ENCODE data around the gene HPGD. TPM values are rescaled to one million over a fixed set of nuclear protein-coding genes. Genes with fewer than 3 reads are reported as not detected.

The HPGD gene
- total and polyA plus RNA-seq, 5 experiments from 2014 or later: 6.8 to 16.1 (median 10.6) TPM

GRCh38 chr4:174544496-174544895 lies 22.2 kb upstream of the HPGD start:
- no peak overlapping the region for H3K27ac Mint-ChIP-seq
- ATAC-seq (no peak), DNase-seq (no peak)
- no peak overlapping the region for H3K4me3 Mint-ChIP-seq
- no peaks in the 10 kb centered on the region for H3K4me1 Mint-ChIP-seq
- POLR2A ChIA-PET: no interaction called here
- peaks cover 0 to 8% (median 0%) of the 10 kb centered on the region in 5 donors for H3K27me3 Mint-ChIP-seq
- peaks cover 5 to 25% (median 10%) of the 10 kb centered on the region in 9 donors for H3K9me3 Mint-ChIP-seq
- peaks cover 0 to 11% (median 1%) of the 10 kb centered on the region in 3 donors for H3K36me3 Mint-ChIP-seq

- Mint-ChIP-seq H3K9me3 (peaks cover 0 to 7% (median 2%) of the 10 kb centered on the region in 9 donors), H3K4me3 (no peak overlapping the region), H3K27ac (no peak overlapping the region), H3K36me3 (no peaks in the 10 kb centered on the region), H3K4me1 (no peaks in the 10 kb centered on the region), H3K27me3 (peaks cover 0 to 12% (median 0%) of the 10 kb centered on the region in 5 donors)
- no peak for DNase-seq
- ATAC-seq: no peak
- POLR2A ChIA-PET: no interaction called here
Measured at GRCh38 chr4:174540175-174540574, 17.9 kb upstream of the HPGD start.

DNA sequence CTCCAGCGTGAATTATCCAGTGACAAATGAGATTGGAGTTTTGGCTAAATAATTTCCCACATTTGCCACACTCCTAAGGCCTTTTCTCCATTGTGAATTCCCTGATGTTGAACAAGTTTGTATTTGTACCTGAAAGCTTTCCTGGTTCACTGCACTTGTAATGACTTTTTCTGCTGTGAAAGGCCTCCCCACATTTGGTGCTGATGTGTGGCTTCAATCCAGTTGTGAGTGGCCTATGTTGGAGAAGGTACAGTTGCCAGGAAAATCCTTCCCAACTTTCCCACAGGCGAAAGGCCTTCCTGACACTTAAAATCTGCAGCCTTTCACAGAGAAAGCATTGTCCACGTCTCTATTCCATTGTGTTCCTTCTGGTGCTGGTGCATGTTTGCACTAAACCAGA lies 17.3 kb upstream of the HPGD start:
- H3K36me3 Mint-ChIP-seq: no peaks in the 10 kb centered on the region
- peaks cover 0 to 7% (median 2%) of the 10 kb centered on the region in 9 donors for H3K9me3 Mint-ChIP-seq
- no peaks in the 10 kb centered on the region for H3K4me1 Mint-ChIP-seq
- no peak overlapping the region for H3K4me3 Mint-ChIP-seq
- H3K27ac Mint-ChIP-seq: no peak overlapping the region
- peaks cover 0 to 12% (median 0%) of the 10 kb centered on the region in 5 donors for H3K27me3 Mint-ChIP-seq
- ATAC-seq (no peak), DNase-seq (no peak)
- POLR2A ChIA-PET: no interaction called here

GRCh38 chr4:174538876-174539250 lies 16.6 kb upstream of the HPGD start:
- no peak overlapping the region for H3K27ac Mint-ChIP-seq
- POLR2A ChIA-PET: no interaction called here
- no peak overlapping the region for H3K4me3 Mint-ChIP-seq
- ATAC-seq (no peak), DNase-seq (no peak)
- H3K9me3 Mint-ChIP-seq: peaks cover 0 to 7% (median 2%) of the 10 kb centered on the region in 9 donors
- H3K27me3 Mint-ChIP-seq: peaks cover 0 to 14% (median 0%) of the 10 kb centered on the region in 5 donors
- no peaks in the 10 kb centered on the region for H3K36me3 Mint-ChIP-seq
- H3K4me1 Mint-ChIP-seq: no peaks in the 10 kb centered on the region

DNA sequence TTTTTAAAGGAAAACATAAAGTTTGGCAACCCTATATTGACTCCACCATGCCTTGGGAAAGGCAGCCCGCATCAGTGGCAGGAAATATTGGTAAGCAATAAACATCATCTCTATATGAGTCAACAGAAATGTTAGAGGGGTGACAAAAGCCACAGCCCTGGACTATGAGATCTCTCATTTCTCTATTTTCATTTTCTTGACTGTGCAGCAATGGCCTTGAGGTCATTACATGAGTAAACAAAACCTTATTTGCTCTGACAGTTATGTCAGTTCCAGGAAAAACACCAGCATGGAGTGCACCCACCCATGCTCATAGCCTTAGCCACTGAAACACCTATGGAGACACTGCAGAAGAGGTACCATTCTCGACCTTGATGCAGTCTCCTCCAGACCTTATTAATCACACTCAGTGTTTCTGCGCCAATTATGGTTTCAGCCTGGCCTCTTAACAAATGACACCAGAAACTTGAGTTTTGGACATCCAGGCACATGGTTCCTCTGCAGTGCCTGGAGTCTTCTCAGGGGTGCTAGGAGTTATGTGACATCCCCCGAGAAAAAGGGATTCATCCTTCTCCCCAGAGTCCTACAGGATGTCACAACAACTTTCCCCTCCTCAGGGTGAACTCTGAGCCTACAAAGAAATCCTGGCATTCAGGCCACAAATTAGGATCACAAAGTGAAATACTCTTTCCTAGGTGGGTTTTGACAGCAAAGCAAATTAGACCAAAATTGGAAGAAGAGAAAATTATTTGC lies 16.0 kb upstream of the HPGD start:
- no peak overlapping the region for H3K27ac Mint-ChIP-seq
- no peak overlapping the region for H3K4me3 Mint-ChIP-seq
- H3K9me3 Mint-ChIP-seq: peaks cover 0 to 7% (median 2%) of the 10 kb centered on the region in 9 donors
- H3K36me3 Mint-ChIP-seq: no peaks in the 10 kb centered on the region
- ATAC-seq (no peak), DNase-seq (no peak)
- POLR2A ChIA-PET: no interaction called here
- no peaks in the 10 kb centered on the region for H3K4me1 Mint-ChIP-seq
- peaks cover 0 to 17% (median 0%) of the 10 kb centered on the region in 5 donors for H3K27me3 Mint-ChIP-seq

DNA sequence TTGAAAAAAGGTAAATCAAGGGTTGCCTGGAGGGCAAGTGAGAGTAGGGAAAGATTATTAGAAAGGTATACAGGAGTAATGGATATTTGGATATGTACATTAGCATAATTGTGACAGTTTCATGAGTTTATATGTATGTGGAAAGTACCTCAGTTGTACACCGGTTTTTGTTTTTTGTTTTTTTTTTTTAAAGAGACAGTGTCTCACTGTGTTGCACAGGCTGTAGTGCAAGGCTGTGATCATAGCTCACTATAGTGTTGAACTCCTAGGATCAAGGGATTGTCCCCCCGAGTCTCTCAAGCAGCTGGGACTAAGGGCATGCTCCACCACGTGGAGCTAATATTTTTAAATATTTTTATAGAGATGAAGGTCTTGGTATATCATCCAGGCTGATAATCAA lies 15.3 kb upstream of the HPGD start:
- Mint-ChIP-seq H3K27me3 (peaks cover 0 to 15% (median 0%) of the 10 kb centered on the region in 5 donors), H3K27ac (no peak overlapping the region), H3K36me3 (no peaks in the 10 kb centered on the region), H3K4me1 (no peaks in the 10 kb centered on the region), H3K4me3 (no peak overlapping the region), H3K9me3 (peaks cover 0 to 5% (median 0%) of the 10 kb centered on the region in 9 donors)
- POLR2A ChIA-PET: no interaction called here
- DNase-seq: no peak
- ATAC-seq: no peak

- Mint-ChIP-seq H3K36me3 (no peaks in the 10 kb centered on the region), H3K4me3 (no peak overlapping the region), H3K4me1 (peaks cover 0 to 3% (median 0%) of the 10 kb centered on the region in 4 donors), H3K9me3 (no peaks in the 10 kb centered on the region), H3K27me3 (peaks cover 0 to 19% (median 6%) of the 10 kb centered on the region in 5 donors), H3K27ac (no peak overlapping the region)
- ATAC-seq (no peak), DNase-seq (no peak)
- POLR2A ChIA-PET: interaction anchor here (0.5 kb wide), 1 partner anchor 161 kb away, joined by 3 read pairs; no protein-coding TSS in a partner anchor
Measured at GRCh38 chr4:174534461-174534860, 12.2 kb upstream of the HPGD start.

DNA sequence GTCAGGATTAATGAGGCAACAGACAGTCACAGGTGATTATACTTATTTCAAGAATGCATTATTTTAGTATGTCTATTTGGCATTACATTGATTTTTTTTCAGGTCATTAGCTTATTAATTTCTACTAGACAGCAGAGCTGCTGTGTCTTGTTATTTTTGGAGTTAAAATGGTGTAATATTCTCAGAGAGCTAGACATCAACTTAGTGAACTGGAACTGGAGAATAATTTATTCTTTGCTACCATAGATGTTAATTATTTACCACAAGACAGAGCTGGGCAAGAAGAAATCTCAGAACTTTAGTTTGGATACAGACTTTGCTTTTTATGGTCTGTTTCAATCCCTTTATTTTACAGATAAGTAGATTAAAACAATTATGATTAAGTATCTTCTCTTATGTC lies 10.2 kb upstream of the HPGD start:
- Mint-ChIP-seq H3K36me3 (no peaks in the 10 kb centered on the region), H3K27me3 (peaks cover 0 to 25% (median 8%) of the 10 kb centered on the region in 5 donors), H3K27ac (no peak overlapping the region), H3K9me3 (no peaks in the 10 kb centered on the region), H3K4me3 (no peak overlapping the region), H3K4me1 (peaks cover 0 to 3% (median 0%) of the 10 kb centered on the region in 4 donors)
- ATAC-seq (no peak), DNase-seq (no peak)
- POLR2A ChIA-PET: no interaction called here

- Mint-ChIP-seq H3K4me3 (no peak overlapping the region), H3K27ac (no peak overlapping the region), H3K4me1 (peaks cover 0 to 3% (median 0%) of the 10 kb centered on the region in 4 donors), H3K27me3 (peaks cover 0 to 25% (median 8%) of the 10 kb centered on the region in 5 donors), H3K9me3 (no peaks in the 10 kb centered on the region), H3K36me3 (no peaks in the 10 kb centered on the region)
- DNase-seq (no peak), ATAC-seq (no peak)
- POLR2A ChIA-PET: no interaction called here
Measured at GRCh38 chr4:174531486-174531885, 9.2 kb upstream of the HPGD start.

DNA sequence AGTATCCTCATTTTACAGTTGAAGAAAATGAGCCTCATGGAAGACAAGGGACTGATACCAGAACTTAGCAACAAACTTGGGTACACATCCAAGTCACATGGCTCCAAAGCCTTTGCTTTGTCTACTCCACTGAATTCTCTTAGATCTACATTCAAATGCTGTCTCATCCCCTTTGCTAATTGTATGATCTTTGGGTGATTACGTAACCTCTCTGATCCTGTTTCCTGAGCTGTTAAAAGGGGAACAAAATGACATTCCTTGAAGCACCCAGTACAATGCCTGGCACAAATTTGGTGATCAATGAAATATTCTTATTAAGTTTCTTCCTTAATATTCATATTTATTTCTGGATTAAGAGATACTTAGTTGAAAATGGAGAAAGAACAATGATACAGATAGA lies 5.9 kb upstream of the HPGD start:
- DNase-seq: no peak
- no peak for ATAC-seq
- Mint-ChIP-seq H3K36me3 (no peaks in the 10 kb centered on the region), H3K4me3 (no peak overlapping the region), H3K9me3 (no peaks in the 10 kb centered on the region), H3K4me1 (peaks cover 0 to 12% (median 9%) of the 10 kb centered on the region in 4 donors), H3K27me3 (peaks cover 0 to 31% (median 18%) of the 10 kb centered on the region in 5 donors), H3K27ac (no peak overlapping the region)
- POLR2A ChIA-PET: no interaction called here

GRCh38 chr4:174526731-174527130 lies 4.4 kb upstream of the HPGD start:
- Mint-ChIP-seq H3K27me3 (peaks cover 0 to 35% (median 20%) of the 10 kb centered on the region in 5 donors), H3K36me3 (no peaks in the 10 kb centered on the region), H3K4me3 (no peak overlapping the region), H3K4me1 (peaks cover 0 to 23% (median 17%) of the 10 kb centered on the region in 4 donors), H3K27ac (no peak overlapping the region), H3K9me3 (no peaks in the 10 kb centered on the region)
- DNase-seq (no peak), ATAC-seq (no peak)
- POLR2A ChIA-PET: no interaction called here

DNA sequence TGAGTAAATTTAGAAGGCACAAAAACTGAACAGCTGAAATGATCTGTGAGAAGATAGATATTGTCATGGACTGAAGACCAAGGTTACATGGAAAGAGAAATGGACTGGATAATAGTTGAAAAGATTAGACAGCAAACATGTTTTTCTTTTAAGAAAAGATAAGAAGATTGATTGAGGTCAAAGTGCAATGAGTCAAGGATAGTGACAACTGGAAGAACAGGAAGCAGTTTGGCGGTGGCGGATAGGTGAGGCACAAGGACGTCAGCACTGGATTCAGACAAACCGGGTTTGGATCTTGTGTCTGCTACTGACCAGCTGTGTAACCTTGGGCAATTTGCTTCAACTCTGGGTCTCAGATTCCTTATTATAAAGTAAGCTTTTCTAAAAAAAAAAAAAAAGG lies 2.0 kb upstream of the HPGD start:
- Mint-ChIP-seq H3K27ac (peak overlapping the region in 1 of 10 donors; percentile 82), H3K4me1 (peaks cover 4 to 46% (median 27%) of the 10 kb centered on the region in 4 donors), H3K9me3 (peaks cover 0 to 9% (median 0%) of the 10 kb centered on the region in 9 donors), H3K36me3 (peaks cover 0 to 2% (median 0%) of the 10 kb centered on the region in 3 donors), H3K27me3 (peaks cover 0 to 33% (median 13%) of the 10 kb centered on the region in 5 donors), H3K4me3 (peak overlapping the region in 6 of 10 donors; percentile 6 to 95 (median 68))
- DNase-seq: no peak
- no peak for ATAC-seq
- POLR2A ChIA-PET: no interaction called here

DNA sequence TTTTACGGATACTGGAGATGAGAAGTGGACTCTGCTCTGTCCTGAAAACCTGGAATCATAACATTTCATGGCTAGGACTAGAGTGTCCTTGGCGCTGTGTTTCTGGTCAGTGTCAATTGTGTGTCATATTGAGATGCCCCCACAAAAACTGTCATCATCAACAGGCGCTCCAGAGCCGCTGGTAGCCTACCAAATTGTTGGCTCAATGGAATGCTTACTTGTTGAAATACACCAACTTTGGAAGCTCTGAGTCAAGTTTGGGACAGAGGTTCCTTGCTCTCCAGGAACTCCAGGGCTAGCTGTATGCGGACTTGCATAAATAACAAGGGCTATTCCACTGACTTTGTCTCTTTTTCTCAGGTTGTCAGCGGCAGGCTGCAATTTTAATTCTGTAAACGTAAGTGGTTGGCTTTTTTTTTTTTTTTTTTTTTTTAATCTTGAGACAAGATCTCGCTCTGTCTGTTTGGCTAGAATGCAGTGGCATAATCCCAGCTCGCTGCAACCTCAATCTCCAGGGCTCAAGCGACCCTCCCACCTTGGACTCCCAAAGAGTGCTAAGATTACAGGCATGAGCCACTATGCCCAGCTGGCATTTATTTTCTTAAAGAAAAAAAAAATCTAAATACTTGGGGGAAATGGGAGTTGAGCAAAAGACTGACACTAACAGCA lies 871 bp upstream of the HPGD start:
- H3K27me3 Mint-ChIP-seq: peaks cover 0 to 33% (median 12%) of the 10 kb centered on the region in 5 donors
- peaks cover 4 to 57% (median 28%) of the 10 kb centered on the region in 4 donors for H3K4me1 Mint-ChIP-seq
- peak in 1 of 2 donors; percentile 13 for ATAC-seq
- POLR2A ChIA-PET: interaction anchor here (1.6 kb wide), 1 partner anchor 68 kb away, joined by 7 read pairs; no protein-coding TSS in a partner anchor
- peak overlapping the region; percentile 83 to 95 (median 92) for H3K4me3 Mint-ChIP-seq
- peaks cover 0 to 9% (median 0%) of the 10 kb centered on the region in 9 donors for H3K9me3 Mint-ChIP-seq
- peaks cover 0 to 2% (median 0%) of the 10 kb centered on the region in 3 donors for H3K36me3 Mint-ChIP-seq
- peak in 4 of 10 donors; percentile 18 to 56 (median 28) for DNase-seq
- peak overlapping the region; percentile 74 to 96 (median 88) for H3K27ac Mint-ChIP-seq
